Upper lobe of left lung (tissue), 6 donors: ENCODE data around the gene OPTC. TPM values are rescaled to one million over a fixed set of nuclear protein-coding genes. Genes with fewer than 3 reads are reported as not detected.
"Not testable (repeated sequence)": the region's sequence is repeated elsewhere in the genome, so short reads cannot be mapped to it uniquely, and the experiment has no call there.

Experiments used
- ATAC-seq, 2 donors: fragments of 200-7000 bp; cut with Tn5 transposase; one replicate each; pipeline ENCODE4 v1.9.1; 2022; ENCODE audit warnings: mild to moderate bottlenecking in 2 of 2, moderate library complexity in 2 of 2; ENCODE audit not compliant: low FRiP score in 2 of 2
- DNase-seq, 2 donors: peaks; one replicate each; pipeline ENCODE4 v3.0.0-alpha.2; 2019 to 2020
- H3K27ac ChIP-seq, 4 donors: fragments of 200-600 bp; sonication (generic); one replicate each; pipeline ENCODE4 v1.5.1; 2016 to 2019
- H3K27me3 ChIP-seq, 4 donors: fragments of 200-600 bp; sonication (generic); one replicate each; pipeline ENCODE4 v1.5.1; 2017 to 2019
- H3K36me3 ChIP-seq, 4 donors: fragments of 200-600 bp; sonication (generic); one replicate each; pipeline ENCODE4 v1.5.1; 2016 to 2019
- H3K4me1 ChIP-seq, 4 donors: fragments of 200-600 bp; sonication (generic); one replicate each; pipeline ENCODE4 v1.5.1; 2018 to 2019
- H3K4me3 ChIP-seq, 4 donors: fragments of 200-600 bp; sonication (generic); one replicate each; pipeline ENCODE4 v1.5.1; 2017 to 2019; ENCODE audit warnings: mild to moderate bottlenecking in 2 of 4, moderate library complexity in 1 of 4
- H3K9me3 ChIP-seq, 4 donors: fragments of 200-600 bp; sonication (generic); one replicate each; pipeline ENCODE4 v1.5.1; 2018 to 2019
- CTCF ChIP-seq, 6 experiments: fragments of 450-650 bp in 4 of 6; fragments of 200-600 bp in 2 of 6; sonication (generic) in 2 of 6; IDR thresholded peaks; one replicate each; pipeline ENCODE4 v1.5.1; 2016 to 2019; ENCODE audit warnings: antibody characterized with exemption in 6 of 6
- EP300 ChIP-seq, 4 donors: sonication (generic); formaldehyde crosslinking; IDR thresholded peaks; one replicate each; pipeline ENCODE4 v1.5.1; 2017; ENCODE audit warnings: antibody characterized with exemption in 4 of 4, control low read depth in 2 of 4
- POLR2A ChIP-seq, 4 donors: fragments of 450-650 bp; IDR thresholded peaks; one replicate each; pipeline ENCODE4 v1.5.1; 2016 to 2017; ENCODE audit warnings: antibody characterized with exemption in 4 of 4, mild to moderate bottlenecking in 2 of 4
- POLR2AphosphoS5 ChIP-seq, 2 donors: sonication (generic); formaldehyde crosslinking; IDR thresholded peaks; one replicate each; pipeline ENCODE4 v1.5.1; 2017; ENCODE audit warnings: antibody characterized with exemption in 2 of 2
- WGBS, 2 donors: methylation state at CpG; one replicate each; pipeline ENCODE4 v1.1.5; 2017 to 2018; 5-methylcytosine and 5-hydroxymethylcytosine counted together
- total RNA-seq, 6 donors: library from RNA; depleted of rRNA in 4 of 6; stranded (reverse); fragments of >200 nt in 4 of 6; gene quantifications; one replicate each; pipeline versions ENCODE4 v1.1.0 to v1.2.1, GENCODE V29; 2016 to 2021
- donor health status: DM: no; HTN: no; CAD: no; lungs with moderate emphysema.
- donor health status: DM: no; HTN: yes; CAD: no; lungs with severe emphysema.

Gene OPTC
- total RNA-seq, 6 donors from 2014 or later: not detected

GRCh38 chr1:203517426-203518110 is 23.6 kb downstream of the OPTC start:
- Histone ChIP-seq H3K27me3 (no peaks in the 10 kb centered on the region), H3K4me3 (no peak overlapping the region), H3K27ac (no peak overlapping the region), H3K9me3 (no peaks in the 10 kb centered on the region), H3K36me3 (no peaks in the 10 kb centered on the region), H3K4me1 (peaks cover 14 to 28% (median 20%) of the 10 kb centered on the region in 4 donors)
- 83 to 90% methylated on average over 11 of the region's 11 CpGs for WGBS, 2 donors
- ATAC-seq (no peak), DNase-seq (no peak)
- no peak for TF ChIP-seq POLR2AphosphoS5 (IDR thresholded peaks at IDR 0.05)
- no peak for TF ChIP-seq POLR2A (IDR thresholded peaks at IDR 0.05)
- TF ChIP-seq EP300 (IDR thresholded peaks at IDR 0.05): no peak

- not testable (repeated sequence) for H3K27ac ChIP-seq, H3K4me3 ChIP-seq, H3K27me3 ChIP-seq, H3K9me3 ChIP-seq, ATAC-seq, DNase-seq, H3K36me3 ChIP-seq
- H3K4me1 ChIP-seq: peaks cover 9 to 22% (median 14%) of the 10 kb centered on the region in 4 donors
- 91 to 93% methylated on average over 4 of the region's 4 CpGs for WGBS, 2 donors
Observed at GRCh38 chr1:203518139-203518538, 24.2 kb downstream of the OPTC start.

GRCh38 chr1:203518541-203518940 is 24.6 kb downstream of the OPTC start:
- H3K4me1 ChIP-seq: peaks cover 5 to 18% (median 10%) of the 10 kb centered on the region in 4 donors
- DNase-seq: no peak
- TF ChIP-seq POLR2A (IDR thresholded peaks at IDR 0.05) (no peak), CTCF (IDR thresholded peaks at IDR 0.05) (no peak), EP300 (IDR thresholded peaks at IDR 0.05) (no peak), POLR2AphosphoS5 (IDR thresholded peaks at IDR 0.05) (no peak)
- H3K27ac ChIP-seq: no peak overlapping the region
- 97 to 98% methylated on average over 4 to 7 of the region's 7 CpGs for whole genome bisulfite sequencing, 2 donors
- H3K4me3 ChIP-seq: no peak overlapping the region
- no peak for ATAC-seq
- no peaks in the 10 kb centered on the region for H3K36me3 ChIP-seq
- H3K9me3 ChIP-seq: no peaks in the 10 kb centered on the region
- no peaks in the 10 kb centered on the region for H3K27me3 ChIP-seq

- no peaks in the 10 kb centered on the region for H3K36me3 ChIP-seq
- no peaks in the 10 kb centered on the region for H3K27me3 ChIP-seq
- H3K4me1 ChIP-seq: peaks cover 0 to 12% (median 9%) of the 10 kb centered on the region in 4 donors
- H3K9me3 ChIP-seq: no peaks in the 10 kb centered on the region
- 87 to 95% methylated on average over 9 to 10 of the region's 10 CpGs for WGBS, 2 donors
- no peak overlapping the region for H3K4me3 ChIP-seq
- no peak overlapping the region for H3K27ac ChIP-seq
- TF ChIP-seq POLR2AphosphoS5 (IDR thresholded peaks at IDR 0.05) (no peak), CTCF (IDR thresholded peaks at IDR 0.05) (no peak), EP300 (IDR thresholded peaks at IDR 0.05) (no peak), POLR2A (IDR thresholded peaks at IDR 0.05) (no peak)
- ATAC-seq (no peak), DNase-seq (no peak)
Observed at GRCh38 chr1:203519053-203519840, 25.3 kb downstream of the OPTC start.

- WGBS, 2 donors: 97 to 99% methylated on average over 6 of the region's 6 CpGs
- Histone ChIP-seq H3K36me3 (no peaks in the 10 kb centered on the region), H3K27ac (no peak overlapping the region), H3K27me3 (no peaks in the 10 kb centered on the region), H3K4me1 (peaks cover 0 to 12% (median 9%) of the 10 kb centered on the region in 4 donors), H3K4me3 (no peak overlapping the region), H3K9me3 (no peaks in the 10 kb centered on the region)
- ATAC-seq (no peak), DNase-seq (no peak)
- no peak for TF ChIP-seq POLR2AphosphoS5 (IDR thresholded peaks at IDR 0.05)
- TF ChIP-seq EP300 (IDR thresholded peaks at IDR 0.05): no peak
- no peak for TF ChIP-seq POLR2A (IDR thresholded peaks at IDR 0.05)
- TF ChIP-seq CTCF (IDR thresholded peaks at IDR 0.05): no peak
Observed at GRCh38 chr1:203519896-203520295, 25.9 kb downstream of the OPTC start.
